ENCODE results near the gene CELF4.

DNA sequence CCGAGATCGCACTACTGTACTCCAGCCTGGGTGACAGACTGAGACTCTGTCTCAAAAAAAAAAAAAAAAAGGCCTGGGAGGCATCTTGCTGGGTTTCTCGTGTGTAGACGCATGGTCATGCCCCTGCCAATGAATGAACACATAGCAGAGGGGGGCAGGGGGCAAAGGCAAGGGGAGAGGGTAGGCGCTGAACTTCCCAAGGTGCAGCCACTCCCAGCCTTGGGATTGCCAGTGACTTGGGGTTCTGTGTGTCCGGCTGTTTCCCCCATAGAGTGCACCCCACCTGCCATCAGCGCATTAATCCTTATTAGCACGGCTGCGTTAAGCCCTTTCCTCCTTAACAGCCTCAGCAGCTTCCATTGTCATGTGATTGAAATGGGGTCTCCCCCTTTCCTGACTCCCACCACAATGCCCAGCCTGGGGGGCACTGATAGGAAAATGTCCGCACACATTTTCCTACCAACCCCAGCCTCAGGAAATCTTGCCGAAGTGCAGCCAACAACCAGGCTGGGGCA lies 225.8 kb downstream of the CELF4 start:
- TF ChIP-seq POLR2AphosphoS5 (IDR thresholded peaks at IDR 0.05; ENCODE audit: insufficient read depth, low read depth, low read length) (no peak), POLR2A (IDR thresholded peaks at IDR 0.05; ENCODE audit: low read depth, low read length) (no peak), GATA2 (IDR thresholded peaks at IDR 0.05; ENCODE audit: insufficient read depth, insufficient read length, low read depth, low read length) (no peak), EZH2 (IDR thresholded peaks at IDR 0.05; ENCODE audit: borderline replicate concordance, low read depth, low read length, severe bottlenecking) (no peak), MYC (IDR thresholded peaks at IDR 0.05; ENCODE audit: low read depth, low read length) (no peak), JUN (IDR thresholded peaks at IDR 0.05; ENCODE audit: borderline replicate concordance, insufficient read depth, insufficient read length, low read depth) (no peak)
- TF ChIP-seq, protein P1, sequence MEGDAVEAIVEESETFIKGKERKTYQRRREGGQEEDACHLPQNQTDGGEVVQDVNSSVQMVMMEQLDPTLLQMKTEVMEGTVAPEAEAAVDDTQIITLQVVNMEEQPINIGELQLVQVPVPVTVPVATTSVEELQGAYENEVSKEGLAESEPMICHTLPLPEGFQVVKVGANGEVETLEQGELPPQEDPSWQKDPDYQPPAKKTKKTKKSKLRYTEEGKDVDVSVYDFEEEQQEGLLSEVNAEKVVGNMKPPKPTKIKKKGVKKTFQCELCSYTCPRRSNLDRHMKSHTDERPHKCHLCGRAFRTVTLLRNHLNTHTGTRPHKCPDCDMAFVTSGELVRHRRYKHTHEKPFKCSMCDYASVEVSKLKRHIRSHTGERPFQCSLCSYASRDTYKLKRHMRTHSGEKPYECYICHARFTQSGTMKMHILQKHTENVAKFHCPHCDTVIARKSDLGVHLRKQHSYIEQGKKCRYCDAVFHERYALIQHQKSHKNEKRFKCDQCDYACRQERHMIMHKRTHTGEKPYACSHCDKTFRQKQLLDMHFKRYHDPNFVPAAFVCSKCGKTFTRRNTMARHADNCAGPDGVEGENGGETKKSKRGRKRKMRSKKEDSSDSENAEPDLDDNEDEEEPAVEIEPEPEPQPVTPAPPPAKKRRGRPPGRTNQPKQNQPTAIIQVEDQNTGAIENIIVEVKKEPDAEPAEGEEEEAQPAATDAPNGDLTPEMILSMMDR (IDR thresholded peaks at IDR 0.05; ENCODE audit: extremely low read depth in 1 of 2, insufficient read depth in 1 of 2, low read depth in 1 of 2, low read length in 2 of 2): no peak
- TF ChIP-seq, protein P2, sequence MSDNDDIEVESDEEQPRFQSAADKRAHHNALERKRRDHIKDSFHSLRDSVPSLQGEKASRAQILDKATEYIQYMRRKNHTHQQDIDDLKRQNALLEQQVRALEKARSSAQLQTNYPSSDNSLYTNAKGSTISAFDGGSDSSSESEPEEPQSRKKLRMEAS (IDR thresholded peaks at IDR 0.05; ENCODE audit: insufficient read depth, insufficient read length): no peak
